GM19467 (cell line): Measurements from ENCODE around the gene SNU13.
"Not testable (repeated sequence)": the region's sequence is repeated elsewhere in the genome, so short reads cannot be mapped to it uniquely, and the experiment has no call there.

Source experiments
- ATAC-seq: cut with Tn5 transposase; IDR thresholded peaks from one replicate; pipeline ENCODE4 v1.9.1; 2021; ENCODE audit warnings: mild to moderate bottlenecking, moderate library complexity; ENCODE audit not compliant: unreplicated experiment

SNU13 gene

GRCh38 chr22:41682033-41682807 is 6.4 kb downstream of the SNU13 start:
- ATAC-seq: peak; percentile 67

GRCh38 chr22:41681616-41682015 is 7.1 kb downstream of the SNU13 start:
- no peak for ATAC-seq

GRCh38 chr22:41676134-41676533 is 12.5 kb downstream of the SNU13 start:
- ATAC-seq: no peak

- ATAC-seq: no peak
These were observed 13.8 kb downstream of the SNU13 start for GRCh38 chr22:41674846-41675340.

- no peak for ATAC-seq
These were observed 15.7 kb downstream of the SNU13 start for GRCh38 chr22:41672780-41673509.

DNA sequence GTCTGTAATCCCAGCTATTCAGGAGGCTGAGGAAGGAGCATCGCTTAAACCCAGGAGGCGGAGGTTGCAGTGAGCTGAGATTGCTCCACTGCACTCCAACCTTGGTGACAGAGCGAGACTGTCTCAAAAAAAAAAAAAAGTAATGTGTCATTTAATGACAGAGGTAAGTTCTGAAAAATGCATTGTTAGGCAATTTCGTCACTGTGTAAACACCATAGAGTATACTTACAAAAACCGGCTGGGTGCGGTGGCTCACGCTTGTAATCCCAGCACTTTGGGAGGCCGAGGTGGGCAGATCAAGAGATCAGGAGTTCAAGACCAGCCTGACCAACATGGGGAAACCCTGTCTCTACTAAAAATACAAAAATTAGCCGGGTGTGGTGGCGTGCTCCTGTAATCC is 16.6 kb downstream of the SNU13 start:
- ATAC-seq: not testable (repeated sequence)

- ATAC-seq: no peak
These were observed 19.4 kb downstream of the SNU13 start for GRCh38 chr22:41668971-41669911.

DNA sequence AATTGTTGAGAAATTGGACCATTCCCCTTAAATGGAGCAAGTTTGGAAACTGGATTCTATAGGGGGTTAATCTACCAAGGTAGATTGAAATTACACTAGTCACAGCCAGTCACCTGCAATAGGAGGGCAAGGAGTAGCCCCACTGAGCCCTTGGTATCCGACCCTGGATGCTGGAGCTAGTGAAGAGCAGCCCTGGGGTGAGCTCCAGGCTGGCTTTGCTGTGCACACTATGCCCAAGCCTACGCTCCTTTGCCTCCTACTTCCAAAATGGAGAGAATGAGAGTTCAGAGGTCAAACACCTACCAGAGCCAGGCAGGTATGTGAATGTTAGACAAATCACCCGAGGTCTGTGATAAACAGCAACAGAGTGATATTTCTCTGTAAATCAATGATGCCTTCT is 23.7 kb downstream of the SNU13 start:
- ATAC-seq: no peak

GRCh38 chr22:41664490-41664889 is 24.2 kb downstream of the SNU13 start:
- ATAC-seq: no peak

- not testable (repeated sequence) for ATAC-seq
These were observed 25.1 kb downstream of the SNU13 start for GRCh38 chr22:41663594-41663993.

DNA sequence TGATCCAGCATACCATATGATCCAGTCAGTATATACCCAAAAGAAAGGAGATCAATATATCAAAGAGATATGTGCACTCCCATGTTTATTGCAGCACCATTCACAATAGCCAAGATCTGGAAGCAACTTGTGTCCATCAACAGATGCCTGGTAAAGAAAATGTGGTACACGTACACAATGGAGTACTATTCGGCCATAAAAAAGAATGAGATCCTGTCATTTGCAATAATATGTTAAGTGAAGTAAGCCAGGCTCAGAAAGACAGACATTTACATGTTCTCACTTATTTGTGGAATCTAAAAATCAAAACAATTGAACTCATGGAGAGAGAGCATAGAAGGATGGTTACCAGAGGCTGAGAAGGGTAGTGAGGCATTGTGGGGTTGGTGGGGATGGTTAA is 27.0 kb downstream of the SNU13 start:
- no peak for ATAC-seq

DNA sequence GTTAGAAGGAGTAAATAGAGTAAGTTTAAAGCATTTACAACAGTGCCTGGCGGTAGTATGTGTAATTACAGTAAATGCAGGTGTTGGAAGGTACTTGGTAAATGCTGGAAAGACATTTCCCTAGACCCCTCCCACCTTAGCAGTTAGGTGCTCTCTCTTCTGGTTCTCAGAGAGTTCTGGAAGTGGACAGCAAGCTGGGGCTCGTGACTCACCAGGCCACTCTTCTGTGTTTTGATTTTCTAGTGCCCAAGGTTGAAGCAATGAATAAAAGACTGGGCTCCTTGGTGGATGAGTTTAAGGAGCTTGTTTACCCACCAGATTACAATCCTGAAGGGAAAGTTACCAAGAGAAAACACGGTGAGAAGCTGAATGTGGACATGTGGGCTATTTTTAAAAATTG is 27.6 kb downstream of the SNU13 start:
- no peak for ATAC-seq

DNA sequence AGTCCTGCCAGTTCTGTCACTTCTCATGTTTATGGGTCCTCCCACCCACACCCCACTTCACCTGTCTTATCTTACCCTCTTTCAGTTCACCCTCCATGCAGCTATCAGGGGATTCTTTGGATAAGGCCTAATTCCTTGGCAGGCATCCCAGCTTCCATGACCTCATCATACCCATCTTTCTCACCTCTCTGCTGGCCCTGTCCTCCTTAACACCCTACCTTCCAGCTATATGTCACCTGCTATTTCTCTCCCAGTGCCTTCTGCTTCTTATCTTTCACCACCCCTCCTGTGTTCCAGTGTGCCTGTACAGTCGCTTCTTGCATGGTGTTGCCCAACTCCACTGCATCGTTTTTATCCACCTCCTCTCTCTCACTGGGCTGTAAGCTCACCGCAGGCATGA is 28.3 kb downstream of the SNU13 start:
- ATAC-seq: no peak

- no peak for ATAC-seq
These were observed 28.7 kb downstream of the SNU13 start for GRCh38 chr22:41659941-41660340.

DNA sequence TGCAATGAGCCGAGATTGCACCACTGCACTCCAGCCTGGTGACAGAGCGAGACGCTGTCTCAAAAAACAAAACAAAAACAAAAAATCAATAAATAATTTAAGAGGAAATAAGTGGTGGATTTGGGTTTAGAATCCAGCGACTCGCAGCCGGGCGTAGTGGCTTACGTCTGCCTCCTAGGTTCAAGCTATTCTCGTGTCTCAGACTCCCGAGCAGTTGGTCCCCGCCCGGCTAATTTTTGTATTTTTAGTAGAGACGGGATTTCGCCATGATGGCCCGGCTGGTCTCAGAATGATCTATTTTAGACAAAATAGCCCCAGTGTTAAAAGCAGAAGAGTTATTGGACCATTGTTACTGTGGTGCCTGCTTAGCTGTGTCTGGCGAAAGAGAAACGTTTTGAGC is 29.8 kb downstream of the SNU13 start:
- ATAC-seq: no peak

DNA sequence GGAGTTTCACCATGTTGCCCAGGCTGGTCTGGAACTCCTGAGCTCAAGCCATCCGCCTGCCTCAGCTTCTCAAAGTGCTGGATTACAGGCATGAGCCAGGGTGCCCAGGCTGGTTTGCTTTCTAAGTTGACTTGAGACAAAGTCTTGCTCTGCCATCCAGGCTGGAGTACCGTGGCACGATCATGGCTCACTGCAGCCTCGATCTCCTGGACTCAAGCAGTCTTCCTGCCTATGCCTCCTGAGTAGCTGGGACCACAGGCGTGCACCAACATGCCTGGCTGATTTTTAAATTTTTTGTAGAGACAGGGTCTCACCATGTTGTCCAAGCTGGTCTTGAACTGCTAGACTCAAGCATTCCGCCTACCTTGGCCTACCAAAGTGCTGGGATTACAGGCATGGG is 31.0 kb downstream of the SNU13 start:
- ATAC-seq: no peak

- ATAC-seq: no peak
These were observed 32.1 kb downstream of the SNU13 start for GRCh38 chr22:41656556-41656955.

DNA sequence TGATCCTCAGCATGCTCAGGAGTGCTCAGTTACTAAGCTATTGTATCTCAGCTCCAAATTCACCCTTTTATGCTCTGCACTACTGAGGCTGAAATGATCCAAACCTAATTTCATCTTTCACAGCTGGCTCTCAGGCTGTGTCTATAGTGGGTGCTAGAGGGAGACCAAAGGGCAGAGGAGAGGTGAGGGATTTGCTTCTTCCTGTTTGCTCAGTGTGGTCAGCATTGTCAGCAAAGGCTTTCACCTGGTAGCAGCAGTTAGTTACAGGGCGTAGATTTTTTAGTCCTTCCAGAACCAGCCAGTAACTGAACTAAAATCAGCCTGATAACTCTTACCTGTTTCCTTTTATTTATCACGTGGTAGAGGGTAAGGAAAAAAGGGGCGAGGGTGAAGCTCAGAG is 34.3 kb downstream of the SNU13 start:
- ATAC-seq: no peak

DNA sequence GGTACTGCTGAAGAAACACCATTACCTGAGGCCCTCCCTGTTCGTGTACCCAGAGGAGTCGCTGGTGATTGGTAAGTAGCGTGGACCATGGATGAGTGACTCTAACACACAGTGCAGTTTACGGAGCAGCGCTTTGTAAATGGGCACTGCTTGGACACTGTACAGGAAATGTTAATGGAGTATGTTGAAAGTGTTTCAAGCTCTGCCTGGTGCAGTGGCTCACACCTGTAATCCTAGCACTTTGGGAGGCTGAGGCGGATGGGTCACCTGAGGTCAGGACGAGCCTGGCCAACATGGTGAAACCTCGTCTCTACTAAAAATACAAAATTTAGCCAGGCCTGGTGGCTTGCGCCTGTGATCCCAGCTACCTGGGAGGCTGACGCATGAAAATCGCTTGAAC is 37.8 kb downstream of the SNU13 start:
- ATAC-seq: no peak

- no peak for ATAC-seq
These were observed 38.4 kb downstream of the SNU13 start for GRCh38 chr22:41650229-41650628.

DNA sequence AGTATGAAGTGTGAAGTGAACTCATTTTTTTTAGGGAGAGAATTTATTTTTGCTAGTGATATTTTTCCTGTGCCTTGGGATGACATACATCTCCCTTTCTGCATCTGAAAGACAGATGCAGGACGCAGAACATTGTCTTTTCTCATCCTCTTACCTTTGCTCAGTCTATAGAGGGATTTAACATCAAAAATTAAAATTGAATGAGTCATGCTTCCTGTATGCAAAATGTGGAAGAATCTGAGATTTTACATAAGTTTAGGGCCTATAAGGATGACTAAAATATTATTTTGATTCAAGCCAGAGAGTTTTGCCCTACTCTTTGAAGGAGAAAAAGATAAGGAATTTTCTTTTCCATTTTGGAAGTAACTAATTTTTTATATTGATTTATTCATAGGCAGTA is 40.2 kb downstream of the SNU13 start:
- ATAC-seq: no peak
